Glutamatergic neuron (in vitro differentiated cells): Measurements from ENCODE around the gene RIC8B. TPM values are rescaled to one million over a fixed set of nuclear protein-coding genes. Genes with fewer than 3 reads are reported as not detected.

ENCODE experiments used
- DNase-seq: peaks from one replicate; pipeline ENCODE4 v3.0.0; 2022
- H3K27ac Mint-ChIP-seq: one replicate; pipeline ENCODE4 v1.8.0; 2020; ENCODE audit warnings: mild to moderate bottlenecking, mixed read lengths, inconsistent platforms; ENCODE audit not compliant: unreplicated experiment
- H3K27me3 Mint-ChIP-seq: one replicate; pipeline ENCODE4 v1.8.0; 2020; ENCODE audit warnings: mild to moderate bottlenecking, moderate library complexity, mixed read lengths, inconsistent platforms; ENCODE audit not compliant: unreplicated experiment
- H3K36me3 Mint-ChIP-seq: one replicate; pipeline ENCODE4 v1.8.0; 2020; ENCODE audit warnings: mild to moderate bottlenecking, mixed read lengths, inconsistent platforms; ENCODE audit not compliant: unreplicated experiment
- H3K4me1 Mint-ChIP-seq: one replicate; pipeline ENCODE4 v1.8.0; 2020; ENCODE audit warnings: mild to moderate bottlenecking, low read depth, mixed read lengths, inconsistent platforms; ENCODE audit not compliant: unreplicated experiment
- H3K4me3 Mint-ChIP-seq: one replicate; pipeline ENCODE4 v1.8.0; 2020; ENCODE audit warnings: mild to moderate bottlenecking, mixed read lengths, inconsistent platforms; ENCODE audit not compliant: unreplicated experiment
- H3K9me3 Mint-ChIP-seq: one replicate; pipeline ENCODE4 v1.8.0; 2020; ENCODE audit warnings: mild to moderate bottlenecking, moderate library complexity, mixed read lengths, inconsistent platforms; ENCODE audit not compliant: unreplicated experiment
- total RNA-seq: library from RNA; stranded (reverse); fragmentation: NEBNext Ultra II Directional; extraction: Animal tissue kit (Norgen Biotek cat#: 25700); gene quantifications from one replicate; pipeline ENCODE4 v1.2.1, GENCODE V29; 2021; ENCODE audit not compliant: unreplicated experiment
- TF ChIP-seq, protein P1 (sequence below): fragments of 200-600 bp; sonication (generic); IDR thresholded peaks from one replicate; pipeline ENCODE4 v1.5.0; 2021; ENCODE audit not compliant: partially characterized antibody, unreplicated experiment

Gene RIC8B
- total RNA-seq, 1 donor from 2014 or later, result 21.3 TPM

DNA sequence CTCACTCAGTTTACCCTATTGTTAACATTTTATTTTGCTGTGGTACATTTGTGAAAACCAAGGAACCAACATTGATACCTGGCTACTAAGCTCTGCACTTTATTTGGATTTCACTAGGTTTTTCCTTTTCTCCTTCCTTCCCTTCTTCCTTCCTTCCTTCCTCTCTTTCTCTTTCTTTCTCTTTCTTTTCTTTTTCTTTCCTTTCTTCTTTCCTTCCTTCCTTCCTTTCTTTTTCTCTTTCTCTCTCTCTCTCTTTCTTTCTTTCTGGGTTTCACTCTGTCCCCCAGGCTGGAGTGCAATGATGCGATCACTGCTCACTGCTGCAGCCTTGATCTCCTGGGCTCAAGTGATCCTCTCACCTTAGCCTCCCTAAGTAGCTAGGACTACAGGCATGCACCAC, 152.2 kb downstream of the RIC8B start:
- no peaks in the 10 kb centered on the region for H3K27me3 Mint-ChIP-seq
- H3K4me1 Mint-ChIP-seq, result no peaks in the 10 kb centered on the region
- TF ChIP-seq, protein P1, sequence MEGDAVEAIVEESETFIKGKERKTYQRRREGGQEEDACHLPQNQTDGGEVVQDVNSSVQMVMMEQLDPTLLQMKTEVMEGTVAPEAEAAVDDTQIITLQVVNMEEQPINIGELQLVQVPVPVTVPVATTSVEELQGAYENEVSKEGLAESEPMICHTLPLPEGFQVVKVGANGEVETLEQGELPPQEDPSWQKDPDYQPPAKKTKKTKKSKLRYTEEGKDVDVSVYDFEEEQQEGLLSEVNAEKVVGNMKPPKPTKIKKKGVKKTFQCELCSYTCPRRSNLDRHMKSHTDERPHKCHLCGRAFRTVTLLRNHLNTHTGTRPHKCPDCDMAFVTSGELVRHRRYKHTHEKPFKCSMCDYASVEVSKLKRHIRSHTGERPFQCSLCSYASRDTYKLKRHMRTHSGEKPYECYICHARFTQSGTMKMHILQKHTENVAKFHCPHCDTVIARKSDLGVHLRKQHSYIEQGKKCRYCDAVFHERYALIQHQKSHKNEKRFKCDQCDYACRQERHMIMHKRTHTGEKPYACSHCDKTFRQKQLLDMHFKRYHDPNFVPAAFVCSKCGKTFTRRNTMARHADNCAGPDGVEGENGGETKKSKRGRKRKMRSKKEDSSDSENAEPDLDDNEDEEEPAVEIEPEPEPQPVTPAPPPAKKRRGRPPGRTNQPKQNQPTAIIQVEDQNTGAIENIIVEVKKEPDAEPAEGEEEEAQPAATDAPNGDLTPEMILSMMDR, result no peak
- no peak overlapping the region for H3K4me3 Mint-ChIP-seq
- no peak for DNase-seq
- H3K27ac Mint-ChIP-seq, result no peak overlapping the region
- no peaks in the 10 kb centered on the region for H3K36me3 Mint-ChIP-seq
- H3K9me3 Mint-ChIP-seq, result peaks cover 1% of the 10 kb centered on the region

DNA sequence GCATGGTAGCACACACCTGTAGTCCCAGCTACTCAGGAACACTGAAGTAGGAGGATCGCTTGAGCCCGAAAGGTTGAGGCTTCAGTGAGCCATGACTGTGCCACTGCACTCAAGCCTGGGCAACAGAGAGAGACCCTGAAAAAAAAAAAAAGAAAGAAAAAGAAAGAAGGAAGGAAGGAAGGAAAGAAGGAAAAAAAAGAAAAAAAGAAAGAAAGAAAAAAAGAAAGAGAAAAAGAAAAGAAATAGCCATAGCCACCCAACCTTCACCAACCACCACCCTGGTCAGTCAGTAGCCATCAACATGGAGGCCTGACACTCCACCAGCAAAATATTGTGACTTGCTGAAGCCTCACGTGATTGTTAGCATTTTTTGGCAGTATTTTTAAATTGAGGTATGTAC, 159.8 kb downstream of the RIC8B start:
- Mint-ChIP-seq H3K4me3 (no peak overlapping the region), H3K4me1 (no peaks in the 10 kb centered on the region), H3K27ac (no peak overlapping the region), H3K36me3 (no peaks in the 10 kb centered on the region), H3K27me3 (no peaks in the 10 kb centered on the region), H3K9me3 (peaks cover 1% of the 10 kb centered on the region)
- TF ChIP-seq, protein P1, result no peak
- no peak for DNase-seq

Other genes with a start within 250 kb of the RIC8B start
- gene RFX4, start 191.7 kb upstream of the RIC8B start, total RNA-seq, result not detected
- gene TMEM263, start 181.2 kb downstream of the RIC8B start, total RNA-seq, result 4.6 TPM
- gene MTERF2, start 212.5 kb downstream of the RIC8B start, total RNA-seq, result 13.2 TPM